ENCODE measurements around the gene CFAP46. TPM values are rescaled to one million over a fixed set of nuclear protein-coding genes. Genes with fewer than 3 reads are reported as not detected.

The CFAP46 gene
- total RNA-seq, 1 donor from 2014 or later = 1.6 TPM

GRCh38 chr10:132820056-132820455, 122.3 kb downstream of the CFAP46 start:
- Histone ChIP-seq H3K79me2 (ENCODE audit: low read depth) (no peaks in the 10 kb centered on the region), H3K36me3 (no peaks in the 10 kb centered on the region), H3K4me3 (no peak overlapping the region), H3F3A (ENCODE audit: low read depth) (no peaks in the 10 kb centered on the region), H3K27me3 (no peaks in the 10 kb centered on the region), H3K9me3 (ENCODE audit: low read depth) (no peaks in the 10 kb centered on the region), H3K4me1 (no peaks in the 10 kb centered on the region), H3K9ac (no peak overlapping the region), H2AFZ (replicated peaks) (no peak overlapping the region), H3K27ac (no peak overlapping the region), H3K4me2 (no peak overlapping the region), H4K20me1 (ENCODE audit: low read depth) (no peaks in the 10 kb centered on the region)
- Mint-ChIP-seq H3K9me3 (peaks cover 17% of the 10 kb centered on the region), H3K36me3 (no peaks in the 10 kb centered on the region), H3K4me3 (peak overlapping the region; percentile 37), H3K4me1 (peaks cover 11% of the 10 kb centered on the region), H3K27ac (no peak overlapping the region), H3K27me3 (ENCODE audit: insufficient read depth, low read depth) (peaks cover 11% of the 10 kb centered on the region)
- TF ChIP-seq EZH2 (IDR thresholded peaks at IDR 0.05) (no peak), EZH2phosphoT487 (IDR thresholded peaks at IDR 0.05) (no peak), CTCF (IDR thresholded peaks at IDR 0.05) (no peak)
- no peak for DNase-seq (ENCODE audit: low spot score)

DNA sequence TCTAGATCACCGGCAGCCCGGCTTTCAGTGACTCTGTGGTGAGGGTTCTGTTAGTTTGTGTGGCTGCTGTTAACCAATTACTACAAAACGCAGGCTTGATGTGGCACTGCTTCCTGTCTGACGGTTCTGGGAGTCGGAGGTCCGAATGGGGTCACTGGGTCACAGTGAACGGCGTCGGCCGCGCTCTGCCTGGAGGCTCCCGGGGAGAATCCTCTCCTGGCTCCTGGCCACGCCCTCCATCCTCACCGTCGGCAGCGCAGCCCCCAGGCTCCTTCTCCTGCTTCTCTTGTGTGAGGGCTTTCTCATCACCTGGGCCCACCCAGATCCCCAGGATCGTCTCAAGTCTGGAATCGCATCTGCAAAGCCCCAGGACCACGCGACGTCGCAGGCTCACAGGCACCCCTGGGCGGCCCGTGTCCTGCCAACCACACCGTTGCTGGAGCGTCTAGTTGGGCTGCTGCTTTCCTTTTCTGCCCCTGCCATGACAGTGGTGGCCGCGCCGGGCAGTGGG, 124.6 kb downstream of the CFAP46 start:
- no peak for DNase-seq (ENCODE audit: low spot score)
- H3K9me3 ChIP-seq (ENCODE audit: low read depth) = no peaks in the 10 kb centered on the region
- no peak overlapping the region for H3K27ac ChIP-seq
- no peaks in the 10 kb centered on the region for H3K79me2 ChIP-seq (ENCODE audit: low read depth)
- no peak overlapping the region for H3K27ac Mint-ChIP-seq
- no peak for TF ChIP-seq EZH2phosphoT487 (IDR thresholded peaks at IDR 0.05)
- TF ChIP-seq CTCF (IDR thresholded peaks at IDR 0.05) = no peak
- no peak for TF ChIP-seq EZH2 (IDR thresholded peaks at IDR 0.05)
- no peaks in the 10 kb centered on the region for H3F3A ChIP-seq (ENCODE audit: low read depth)
- no peaks in the 10 kb centered on the region for H3K27me3 ChIP-seq
- H4K20me1 ChIP-seq (ENCODE audit: low read depth) = no peaks in the 10 kb centered on the region
- peaks cover 17% of the 10 kb centered on the region for H3K9me3 Mint-ChIP-seq
- H3K4me3 Mint-ChIP-seq = no peak overlapping the region
- H3K27me3 Mint-ChIP-seq (ENCODE audit: insufficient read depth, low read depth) = peaks cover 14% of the 10 kb centered on the region
- H3K4me3 ChIP-seq = no peak overlapping the region
- no peak overlapping the region for H3K4me2 ChIP-seq
- H3K9ac ChIP-seq = no peak overlapping the region
- H3K36me3 Mint-ChIP-seq = no peaks in the 10 kb centered on the region
- H3K36me3 ChIP-seq = no peaks in the 10 kb centered on the region
- H2AFZ ChIP-seq (replicated peaks) = no peak overlapping the region
- H3K4me1 ChIP-seq = no peaks in the 10 kb centered on the region
- peaks cover 14% of the 10 kb centered on the region for H3K4me1 Mint-ChIP-seq

DNA sequence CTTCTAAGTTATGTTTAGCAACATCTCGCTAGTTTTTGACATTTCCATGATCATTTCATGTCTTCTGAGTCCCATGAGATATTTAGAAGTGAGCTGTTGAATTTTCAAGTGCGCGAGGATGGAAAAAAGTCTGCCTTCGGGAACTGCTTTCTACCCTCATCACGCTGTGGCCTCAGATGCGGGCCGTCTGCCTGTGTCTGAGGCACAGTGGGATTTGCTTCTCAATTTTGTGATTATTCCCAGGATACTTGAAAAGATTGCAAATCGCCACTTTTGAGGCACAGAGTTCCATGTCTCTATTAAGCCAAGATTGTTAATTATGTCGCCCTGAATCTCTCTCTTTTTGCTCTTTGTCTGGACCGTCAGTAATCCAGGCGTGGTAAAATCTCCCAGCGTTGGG, 125.7 kb downstream of the CFAP46 start:
- H3K9ac ChIP-seq = no peak overlapping the region
- H3F3A ChIP-seq (ENCODE audit: low read depth) = no peaks in the 10 kb centered on the region
- H3K4me3 Mint-ChIP-seq = no peak overlapping the region
- H3K27ac ChIP-seq = no peak overlapping the region
- H3K4me1 ChIP-seq = no peaks in the 10 kb centered on the region
- no peaks in the 10 kb centered on the region for H3K9me3 ChIP-seq (ENCODE audit: low read depth)
- H3K27me3 Mint-ChIP-seq (ENCODE audit: insufficient read depth, low read depth) = peaks cover 14% of the 10 kb centered on the region
- no peaks in the 10 kb centered on the region for H3K79me2 ChIP-seq (ENCODE audit: low read depth)
- H3K4me3 ChIP-seq = no peak overlapping the region
- H3K36me3 Mint-ChIP-seq = no peaks in the 10 kb centered on the region
- no peaks in the 10 kb centered on the region for H3K27me3 ChIP-seq
- no peaks in the 10 kb centered on the region for H4K20me1 ChIP-seq (ENCODE audit: low read depth)
- TF ChIP-seq CTCF (IDR thresholded peaks at IDR 0.05) = no peak
- no peak for TF ChIP-seq EZH2phosphoT487 (IDR thresholded peaks at IDR 0.05)
- no peak for TF ChIP-seq EZH2 (IDR thresholded peaks at IDR 0.05)
- no peaks in the 10 kb centered on the region for H3K36me3 ChIP-seq
- H3K9me3 Mint-ChIP-seq = peaks cover 17% of the 10 kb centered on the region
- H3K4me1 Mint-ChIP-seq = peaks cover 14% of the 10 kb centered on the region
- H3K27ac Mint-ChIP-seq = no peak overlapping the region
- no peak overlapping the region for H2AFZ ChIP-seq (replicated peaks)
- no peak for DNase-seq (ENCODE audit: low spot score)
- no peak overlapping the region for H3K4me2 ChIP-seq
